PC-3 (cell line): ENCODE data around the gene ATXN7L2. TPM values are rescaled to one million over a fixed set of nuclear protein-coding genes. Genes with fewer than 3 reads are reported as not detected.

ENCODE experiments used
- ATAC-seq: fragments of 200-7000 bp; cut with Tn5 transposase; 2 replicates; pipeline ENCODE4 v1.9.1; 2020; ENCODE audit warnings: mild to moderate bottlenecking, moderate library complexity
- BruUV-seq: library from RNA; stranded (reverse); fragments of 400-500 nt; replicated peaks from 2 replicates; lab custom pipeline; 2021; lab: Mats Ljungman, UMichigan
- CTCF ChIA-PET: fragments of 300-600 bp; sonication (Branson Sonifier 250); formaldehyde crosslinking; loops from one replicate; lab custom pipeline; 2022; ENCODE audit warnings: antibody characterized with exemption; lab: Charles Lee
- POLR2A ChIA-PET: fragments of 300-600 bp; sonication (Branson Sonifier 250); formaldehyde crosslinking; loops from one replicate; lab custom pipeline; 2022; ENCODE audit warnings: antibody characterized with exemption; ENCODE audit not compliant: unreplicated experiment; lab: Charles Lee
- DNase-seq: peaks from one replicate; pipeline ENCODE4 v3.0.0-alpha.2; 2015
- H2AFZ ChIP-seq: fragments of 300-600 bp; sonication (generic); 2 replicates; pipeline ENCODE4 v1.6.0; 2016; ENCODE audit warnings: antibody characterized with exemption, low read length
- H3F3A ChIP-seq: fragments of 300-600 bp; sonication (generic); one replicate; pipeline ENCODE4 v1.6.0; 2017; ENCODE audit warnings: antibody characterized with exemption, low read length, control low read depth, mild to moderate bottlenecking; ENCODE audit not compliant: unreplicated experiment
- H3K27ac ChIP-seq: fragments of 300-600 bp; sonication (generic); 2 replicates; pipeline ENCODE4 v1.5.1; 2016; ENCODE audit warnings: mild to moderate bottlenecking, low read length
- H3K27me3 ChIP-seq: fragments of 300-600 bp; sonication (generic); 2 replicates; pipeline ENCODE4 v1.6.1; 2016; ENCODE audit warnings: low read length, mixed read lengths
- H3K36me3 ChIP-seq: fragments of 300-600 bp; sonication (generic); 2 replicates; pipeline ENCODE4 v1.6.1; 2016; ENCODE audit warnings: low read depth, mixed run types, low read length, mixed read lengths
- H3K4me1 ChIP-seq: fragments of 300-600 bp; sonication (generic); 2 replicates; pipeline ENCODE4 v1.5.1; 2016; ENCODE audit warnings: low read length; ENCODE audit not compliant: insufficient read depth
- H3K4me2 ChIP-seq: fragments of 300-600 bp; sonication (generic); 2 replicates; pipeline ENCODE4 v1.6.0; 2016; ENCODE audit warnings: low read length
- H3K4me3 ChIP-seq: fragments of 300-600 bp; sonication (generic); 2 replicates; pipeline ENCODE4 v1.5.1; 2016; ENCODE audit warnings: mild to moderate bottlenecking, low read length, mixed read lengths
- H3K79me2 ChIP-seq: fragments of 300-600 bp; sonication (generic); 2 replicates; pipeline ENCODE4 v1.6.1; 2017; ENCODE audit warnings: low read length, mixed read lengths
- H3K9ac ChIP-seq: fragments of 300-600 bp; sonication (generic); 2 replicates; pipeline ENCODE4 v1.6.0; 2016; ENCODE audit warnings: mild to moderate bottlenecking, low read length
- H3K9me2 ChIP-seq: fragments of 300-600 bp; sonication (generic); replicated peaks from 2 replicates; pipeline ENCODE4 v1.6.1; 2016; ENCODE audit warnings: mixed run types, low read length, mixed read lengths
- H3K9me3 ChIP-seq: fragments of 300-600 bp; sonication (generic); 2 replicates; pipeline ENCODE4 v1.6.1; 2016; ENCODE audit warnings: low read length, mixed read lengths
- H4K20me1 ChIP-seq: fragments of 300-600 bp; sonication (generic); 2 replicates; pipeline ENCODE4 v1.6.1; 2016; ENCODE audit warnings: low read length, mixed read lengths
- CTCF ChIP-seq: fragments of 300-600 bp; sonication (generic); conservative IDR thresholded peaks from 2 replicates; pipeline ENCODE4 v1.5.1; 2017; ENCODE audit warnings: antibody characterized with exemption, low read depth, mild to moderate bottlenecking, low read length
- EZH2 ChIP-seq: fragments of 300-600 bp; sonication (generic); IDR thresholded peaks from one replicate; pipeline ENCODE4 v1.6.1; 2017; ENCODE audit warnings: antibody characterized with exemption, mild to moderate bottlenecking, low read length; ENCODE audit not compliant: unreplicated experiment
- EZH2phosphoT487 ChIP-seq: fragments of 300-600 bp; sonication (generic); IDR thresholded peaks from 2 replicates; pipeline ENCODE4 v1.6.1; 2018; ENCODE audit warnings: mild to moderate bottlenecking, antibody characterized with exemption, low read length, borderline replicate concordance
- intact Hi-C: fragments of 100-400 bp; cut with micrococcal nuclease; formaldehyde crosslinking; loops from 2 replicates; pipeline ENCODE4 v1.9.0; 2023
- total RNA-seq: library from RNA; depleted of rRNA; stranded (reverse); fragments of >200 nt; gene quantifications from 2 replicates; pipeline ENCODE4 v1.2.3, GENCODE V29; 2014; rRNA removed

Gene ATXN7L2
- total RNA-seq, 1 experiment from 2014 or later, result 9.4 TPM

DNA sequence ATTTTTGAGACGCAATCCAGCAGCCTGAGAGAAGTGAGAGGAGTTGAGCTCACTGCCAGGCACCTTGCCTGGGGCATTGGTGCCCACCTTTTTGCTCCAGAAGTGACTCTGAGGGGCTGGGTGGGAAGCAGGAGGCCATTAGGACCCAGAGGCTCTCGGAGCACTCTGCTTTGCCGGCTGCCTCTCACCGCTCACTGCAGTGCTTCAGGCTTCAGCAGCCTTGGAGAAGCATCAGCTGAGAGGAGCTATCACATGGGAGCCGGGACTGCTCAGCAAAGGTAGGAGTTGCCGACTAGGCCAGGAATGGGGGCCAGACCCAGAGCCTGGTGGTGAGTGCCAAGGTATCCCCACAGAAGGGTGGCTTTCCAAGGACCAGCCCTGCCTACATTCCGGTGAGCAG lies 56.0 kb downstream of the ATXN7L2 start, which contains the start of gene GPR61:
GPR61 (plus strand) TSS at position 197 of the 400 bp plus-strand sequence. CDS start 3,151 bp downstream, outside the sequence.
- Histone ChIP-seq H3K4me3 (no peak within 1 kb of the TSS), H3K36me3 (no peaks in the 10 kb centered on the region), H3K9me3 (no peaks in the 10 kb centered on the region), H3K9ac (no peak within 1 kb of the TSS), H3K79me2 (no peaks in the 10 kb centered on the region), H4K20me1 (no peaks in the 10 kb centered on the region), H3K27me3 (no peaks in the 10 kb centered on the region), H2AFZ (no peak within 1 kb of the TSS), H3K27ac (no peak within 1 kb of the TSS), H3K4me2 (no peak within 1 kb of the TSS), H3K4me1 (no peaks in the 10 kb centered on the region), H3F3A (no peaks in the 10 kb centered on the region), H3K9me2 (no peaks in the 10 kb centered on the region)
- no peak for ATAC-seq
- ChIA-PET CTCF (no interaction called here), POLR2A (interaction anchor here (0.6 kb wide), 1 partner anchor 101 kb away, joined by 5 read pairs; no protein-coding TSS in a partner anchor)
- intact Hi-C loops, result no loop called here
- no TSS peak for BruUV-seq
- DNase-seq, result no peak
- no peak for TF ChIP-seq EZH2phosphoT487
- no peak for TF ChIP-seq CTCF
- no peak for TF ChIP-seq EZH2

DNA sequence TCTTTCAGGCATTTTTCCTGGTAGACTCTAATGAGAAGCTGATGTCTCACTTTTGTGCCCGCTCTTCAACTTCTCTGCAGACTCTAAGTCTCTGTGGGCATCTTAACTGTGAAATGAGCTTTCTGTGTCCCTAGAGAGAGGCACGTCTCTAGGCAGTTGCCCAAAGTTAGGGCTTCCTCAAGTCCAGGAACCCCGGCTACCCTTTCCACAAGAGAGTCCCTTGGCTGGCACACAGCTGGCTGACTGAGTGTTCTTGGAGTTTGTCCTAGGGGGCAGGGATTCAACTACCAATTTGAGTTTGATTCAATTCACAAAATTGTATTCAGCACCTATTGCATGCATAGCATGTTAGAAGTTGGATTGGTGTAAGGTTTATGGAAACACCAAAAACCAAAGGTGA lies 57.4 kb downstream of the ATXN7L2 start:
- no peak overlapping the region for H2AFZ ChIP-seq

More for the DNA sequence above, 57.4 kb downstream of the ATXN7L2 start:
- no peaks in the 10 kb centered on the region for H4K20me1 ChIP-seq
- ATAC-seq, result no peak
- no peak for TF ChIP-seq CTCF
- no peak for TF ChIP-seq EZH2phosphoT487
- no peak for TF ChIP-seq EZH2
- no peaks in the 10 kb centered on the region for H3K9me3 ChIP-seq
- no peak for DNase-seq
- no peaks in the 10 kb centered on the region for H3K27me3 ChIP-seq
- no peaks in the 10 kb centered on the region for H3K79me2 ChIP-seq
- ChIA-PET POLR2A (no interaction called here), CTCF (no interaction called here)
- no peak overlapping the region for H3K27ac ChIP-seq
- no TSS peak for BruUV-seq
- H3K9me2 ChIP-seq, result no peaks in the 10 kb centered on the region
- no peak overlapping the region for H3K9ac ChIP-seq
- no peaks in the 10 kb centered on the region for H3K36me3 ChIP-seq
- intact Hi-C loops, result no loop called here
- H3K4me2 ChIP-seq, result no peak overlapping the region
- H3K4me1 ChIP-seq, result 0 out of 2 replicates have a peak, but pooled peaks cover 4% of the 10 kb centered on the region
- no peaks in the 10 kb centered on the region for H3F3A ChIP-seq
- no peak overlapping the region for H3K4me3 ChIP-seq

Other genes with a start within 250 kb of the ATXN7L2 start
- 3.6 and 6.4 TPM in 2 replicates for gene CELSR2, start 234.4 kb upstream of the ATXN7L2 start, total RNA-seq
- gene PSRC1, start 200.8 kb upstream of the ATXN7L2 start, total RNA-seq, result 33.8 and 34.5 TPM in 2 replicates
- not detected in 2 replicates for gene MYBPHL, start 176.9 kb upstream of the ATXN7L2 start, total RNA-seq
- gene SORT1, start 86.0 kb upstream of the ATXN7L2 start, total RNA-seq, result 9.2 and 14.3 TPM in 2 replicates
- 84.1 and 86.9 TPM in 2 replicates for gene PSMA5, start 57.5 kb upstream of the ATXN7L2 start, total RNA-seq
- gene SYPL2, start 17.4 kb upstream of the ATXN7L2 start, total RNA-seq, result not detected in 2 replicates
- gene CYB561D1, start 10.2 kb downstream of the ATXN7L2 start, total RNA-seq, result 2.7 and 4.2 TPM in 2 replicates
- gene AMIGO1, start 25.8 kb downstream of the ATXN7L2 start, total RNA-seq, result 2.7 and 2.8 TPM in 2 replicates
- gene GPR61, start 56.0 kb downstream of the ATXN7L2 start, total RNA-seq, result 0.07 and 1.3 TPM in 2 replicates
- gene GNAI3, start 64.7 kb downstream of the ATXN7L2 start, total RNA-seq, result 6.7 and 6.8 TPM in 2 replicates
- gene GNAT2, start 135.7 kb downstream of the ATXN7L2 start, total RNA-seq, result 0.29 and 0.69 TPM in 2 replicates
- 75.3 and 128 TPM in 2 replicates for gene AMPD2, start 135.9 kb downstream of the ATXN7L2 start, total RNA-seq
- gene GSTM4, start 172.2 kb downstream of the ATXN7L2 start, total RNA-seq, result 24.0 and 25.9 TPM in 2 replicates
- gene GSTM2, start 184.2 kb downstream of the ATXN7L2 start, total RNA-seq, result 29.0 and 38.6 TPM in 2 replicates
- gene GSTM1, start 203.9 kb downstream of the ATXN7L2 start, total RNA-seq, result not detected in 2 replicates
- not detected in 2 replicates for gene GSTM5, start 228.3 kb downstream of the ATXN7L2 start, total RNA-seq